ENCODE data around the gene IRF2BPL.

DNA sequence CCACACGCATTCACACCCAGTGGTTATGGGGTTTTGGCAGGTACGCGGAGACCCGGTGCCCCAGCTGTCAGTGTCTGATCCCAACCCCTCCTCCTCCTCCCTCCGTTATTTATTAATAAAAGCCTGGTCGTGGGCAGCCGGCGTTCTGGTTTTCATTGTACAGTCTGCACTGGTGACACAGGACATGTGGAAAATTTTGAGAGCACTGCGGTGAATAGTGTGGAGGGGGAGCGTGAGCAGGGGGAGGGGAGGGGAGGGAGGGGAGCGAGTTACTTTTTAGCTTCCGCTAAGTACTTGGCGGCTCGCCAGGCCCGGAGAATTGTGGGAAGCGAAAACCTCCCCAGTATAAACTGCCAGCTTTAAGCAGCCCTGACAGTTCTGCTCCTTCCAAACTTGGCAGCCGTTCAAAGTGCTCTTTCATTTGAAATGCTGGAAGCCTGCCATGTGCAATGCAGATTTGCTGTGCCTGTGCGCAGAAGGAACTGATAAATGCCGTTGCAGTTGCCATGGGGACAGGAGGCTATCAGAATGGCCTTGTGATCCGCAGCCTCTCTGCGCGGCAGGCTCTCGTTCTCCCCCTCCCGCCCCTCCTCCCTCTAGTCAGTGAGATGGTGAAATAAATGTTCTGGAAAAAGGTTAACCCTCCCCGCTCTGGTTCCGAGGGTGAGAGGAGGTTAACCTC, 11.7 kb upstream of the IRF2BPL start:
- TF ChIP-seq POLR2A (IDR thresholded peaks at IDR 0.05): peak in 2 of 3 donors; percentile 49 to 61
- TF ChIP-seq, protein P1, sequence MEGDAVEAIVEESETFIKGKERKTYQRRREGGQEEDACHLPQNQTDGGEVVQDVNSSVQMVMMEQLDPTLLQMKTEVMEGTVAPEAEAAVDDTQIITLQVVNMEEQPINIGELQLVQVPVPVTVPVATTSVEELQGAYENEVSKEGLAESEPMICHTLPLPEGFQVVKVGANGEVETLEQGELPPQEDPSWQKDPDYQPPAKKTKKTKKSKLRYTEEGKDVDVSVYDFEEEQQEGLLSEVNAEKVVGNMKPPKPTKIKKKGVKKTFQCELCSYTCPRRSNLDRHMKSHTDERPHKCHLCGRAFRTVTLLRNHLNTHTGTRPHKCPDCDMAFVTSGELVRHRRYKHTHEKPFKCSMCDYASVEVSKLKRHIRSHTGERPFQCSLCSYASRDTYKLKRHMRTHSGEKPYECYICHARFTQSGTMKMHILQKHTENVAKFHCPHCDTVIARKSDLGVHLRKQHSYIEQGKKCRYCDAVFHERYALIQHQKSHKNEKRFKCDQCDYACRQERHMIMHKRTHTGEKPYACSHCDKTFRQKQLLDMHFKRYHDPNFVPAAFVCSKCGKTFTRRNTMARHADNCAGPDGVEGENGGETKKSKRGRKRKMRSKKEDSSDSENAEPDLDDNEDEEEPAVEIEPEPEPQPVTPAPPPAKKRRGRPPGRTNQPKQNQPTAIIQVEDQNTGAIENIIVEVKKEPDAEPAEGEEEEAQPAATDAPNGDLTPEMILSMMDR (IDR thresholded peaks at IDR 0.05): peak in 1 of 7 experiments; percentile 14

Data from body of pancreas (tissue), 4 donors.